ENCODE measurements around the gene ADAM33.

Gene ADAM33

GRCh38 chr20:3681931-3682781 is at the start of gene ADAM33:
TSS of gene ADAM33 (minus strand) at chr20:3682010. CDS start at chr20:3682004, 6 bp downstream.
- DNase-seq (ENCODE audit: low spot score): no peak

DNA sequence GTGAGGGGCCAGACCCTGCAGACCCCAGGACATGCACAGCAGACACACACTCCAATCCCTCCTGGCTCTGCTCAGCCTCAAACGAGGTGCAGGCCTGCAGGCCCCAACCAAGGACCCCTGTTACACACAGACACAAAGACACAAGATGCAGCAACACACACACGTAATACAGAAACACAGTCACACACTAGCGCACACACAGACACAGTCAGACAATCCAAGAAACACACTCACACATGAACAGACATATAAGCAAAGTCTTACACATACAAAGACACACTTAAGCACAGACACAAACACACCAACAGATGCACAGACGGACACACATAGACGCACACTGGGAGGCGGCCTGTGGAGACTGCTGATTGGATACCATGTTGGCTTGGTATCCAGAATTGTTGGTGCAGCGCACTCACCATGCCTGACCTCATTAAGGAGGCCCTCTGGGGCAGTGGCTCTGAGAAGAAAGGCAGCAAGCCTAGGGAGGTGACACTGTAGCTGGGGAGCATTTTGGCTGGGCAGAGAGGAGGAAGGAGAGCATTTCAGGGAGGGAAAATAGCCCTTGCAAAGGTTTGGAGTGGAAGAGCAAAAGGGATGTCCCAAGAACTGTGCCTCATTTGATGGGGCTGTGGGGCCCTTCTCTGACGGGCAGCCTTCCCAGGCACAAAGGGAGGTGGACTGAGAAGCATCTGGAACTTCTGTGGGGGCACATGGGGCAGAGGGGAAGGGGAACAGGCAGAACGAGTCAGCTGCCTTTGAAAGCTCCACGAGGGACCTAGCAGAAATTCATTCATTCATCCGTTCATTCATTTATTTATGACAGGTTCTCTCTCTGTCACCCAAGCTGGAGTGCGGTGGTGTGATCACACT is 49.2 kb upstream of the ADAM33 start:
- no peak for DNase-seq (ENCODE audit: low spot score)

DNA sequence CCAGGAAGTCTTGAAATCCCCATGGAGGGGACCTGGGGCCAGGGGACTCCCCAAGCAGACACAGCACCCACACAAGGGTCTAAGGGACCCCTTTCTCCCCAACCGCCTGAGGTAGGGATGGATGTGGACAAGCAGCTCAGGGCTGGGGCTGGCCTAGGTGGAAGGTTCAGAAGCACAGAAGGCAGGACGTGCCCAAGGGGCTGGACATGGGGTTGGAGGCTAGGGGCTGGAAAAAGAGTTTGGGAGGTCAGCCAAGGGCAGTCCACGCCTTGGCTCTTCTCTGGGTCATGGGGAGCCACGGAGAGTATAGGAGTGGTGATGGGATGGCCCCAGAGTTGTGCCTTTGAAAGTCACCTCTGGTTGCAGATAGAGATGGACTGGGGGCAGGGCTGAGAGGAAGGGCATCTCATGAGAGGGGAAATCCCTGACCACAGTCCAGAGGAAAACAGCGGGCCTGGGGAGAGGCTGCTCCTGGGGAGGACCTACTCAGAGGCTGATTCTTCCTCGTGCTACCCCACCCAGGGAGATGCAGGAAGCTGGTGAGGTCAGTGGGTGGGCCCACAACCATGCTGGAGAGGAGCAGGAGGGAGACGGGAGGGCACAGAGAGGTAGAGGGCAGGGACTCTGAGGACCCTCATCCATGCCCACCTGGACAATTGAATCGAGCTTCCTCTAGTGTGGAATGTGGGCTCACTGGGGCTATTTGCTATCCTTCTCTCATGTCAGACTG is 48.2 kb upstream of the ADAM33 start:
- DNase-seq (ENCODE audit: low spot score): no peak

GRCh38 chr20:3729378-3729777 is 47.6 kb upstream of the ADAM33 start:
- no peak for DNase-seq (ENCODE audit: low spot score)

DNA sequence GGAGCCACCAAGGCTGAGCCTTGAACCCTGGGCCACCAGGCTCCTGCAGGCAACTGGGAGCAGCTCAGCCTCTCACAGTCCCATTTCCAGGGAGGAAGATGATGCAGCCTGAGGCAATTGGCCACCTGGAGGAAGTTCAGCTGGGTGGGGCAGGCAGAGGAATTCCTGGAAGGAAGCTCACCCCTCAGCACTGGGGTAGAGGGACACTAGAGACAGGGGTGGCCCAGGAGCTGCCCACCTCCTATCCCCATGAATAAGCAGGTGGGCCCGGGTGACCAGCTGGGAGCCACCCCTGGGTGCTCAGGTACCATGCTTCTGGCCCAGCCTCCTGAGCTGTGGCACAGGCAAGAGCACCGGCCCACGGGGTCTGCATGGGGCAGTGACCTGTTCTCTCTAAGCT is 47.1 kb upstream of the ADAM33 start:
- DNase-seq (ENCODE audit: low spot score): no peak

DNA sequence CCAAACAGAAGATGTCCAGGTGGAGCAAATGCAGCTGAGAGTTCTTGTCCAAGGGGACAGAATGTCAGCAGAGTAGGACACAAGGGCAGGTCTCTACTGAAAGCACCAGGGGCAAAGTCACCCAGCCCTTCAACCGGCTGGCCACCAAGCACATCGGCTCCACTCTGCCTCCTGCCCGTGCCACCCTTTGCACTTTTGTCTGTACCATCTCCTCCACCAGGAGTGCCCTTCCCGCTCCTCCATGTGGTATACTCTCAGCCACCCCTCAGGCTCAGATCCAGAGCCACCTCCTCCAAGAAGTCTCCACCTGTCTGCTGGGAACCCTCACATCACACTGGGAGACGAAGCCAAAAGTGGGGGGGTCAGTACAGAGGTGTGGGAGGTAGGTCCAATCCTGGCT is 46.5 kb upstream of the ADAM33 start:
- DNase-seq (ENCODE audit: low spot score): no peak

GRCh38 chr20:3727401-3728021 is 45.7 kb upstream of the ADAM33 start:
- no peak for DNase-seq (ENCODE audit: low spot score)

DNA sequence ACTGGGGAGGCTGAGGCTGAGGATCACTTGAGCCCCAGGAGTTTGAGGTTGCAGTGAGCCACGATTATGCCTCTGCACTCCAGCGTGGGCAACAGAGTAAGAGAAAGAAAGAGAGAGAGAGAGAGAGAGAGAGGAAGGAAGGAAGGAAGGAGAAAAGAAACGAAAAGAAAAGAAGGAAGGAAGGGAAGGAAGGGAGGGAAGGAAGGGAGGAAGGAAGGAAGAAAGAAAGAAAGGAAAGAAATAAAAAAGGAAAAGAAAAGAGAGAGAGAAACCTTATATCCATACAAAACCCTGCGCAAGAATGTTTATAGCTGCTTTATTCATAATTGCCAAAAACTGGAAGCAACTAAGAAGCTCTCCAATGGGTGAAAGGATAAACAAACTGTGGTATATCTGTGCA is 42.5 kb upstream of the ADAM33 start:
- DNase-seq (ENCODE audit: low spot score): no peak

DNA sequence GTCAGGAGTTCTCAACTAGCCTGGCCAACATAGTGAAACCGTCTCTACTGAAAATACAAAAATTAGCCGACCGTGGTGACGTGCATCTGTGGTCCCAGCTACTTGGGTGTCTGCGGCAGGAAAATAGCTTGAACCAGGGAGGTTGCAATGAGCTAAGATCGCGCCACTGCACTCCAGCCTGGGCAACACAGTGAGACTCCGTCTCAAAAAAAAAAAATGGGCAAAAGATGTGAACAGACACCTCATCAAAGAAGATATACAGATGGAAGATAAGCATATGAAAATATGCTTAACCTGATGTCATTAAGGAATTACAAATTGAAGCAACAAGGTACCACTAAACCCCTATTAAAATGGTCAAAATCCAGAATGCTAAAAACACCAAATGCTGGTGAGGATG is 41.5 kb upstream of the ADAM33 start:
- DNase-seq (ENCODE audit: low spot score): no peak

GRCh38 chr20:3721912-3722311 is 40.1 kb upstream of the ADAM33 start:
- DNase-seq (ENCODE audit: low spot score): no peak

DNA sequence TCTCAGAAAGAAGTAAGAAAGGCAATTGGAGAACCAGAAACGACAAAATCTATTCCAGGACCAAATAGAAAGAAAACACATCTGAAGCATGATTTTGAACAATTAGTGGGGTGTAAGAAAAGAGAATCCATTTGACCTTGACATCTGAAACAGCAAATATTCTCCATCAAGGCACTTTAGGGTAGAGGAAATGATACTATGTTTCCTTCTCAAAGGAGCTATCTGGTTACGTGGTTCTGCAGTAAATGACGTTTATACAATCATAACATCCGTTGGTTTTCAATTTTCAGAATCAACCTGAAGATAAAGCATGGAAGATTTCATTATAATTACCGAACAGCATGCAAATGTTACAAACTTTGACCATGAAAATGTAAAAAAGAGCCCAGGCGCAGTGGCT is 38.8 kb upstream of the ADAM33 start:
- no peak for DNase-seq (ENCODE audit: low spot score)

DNA sequence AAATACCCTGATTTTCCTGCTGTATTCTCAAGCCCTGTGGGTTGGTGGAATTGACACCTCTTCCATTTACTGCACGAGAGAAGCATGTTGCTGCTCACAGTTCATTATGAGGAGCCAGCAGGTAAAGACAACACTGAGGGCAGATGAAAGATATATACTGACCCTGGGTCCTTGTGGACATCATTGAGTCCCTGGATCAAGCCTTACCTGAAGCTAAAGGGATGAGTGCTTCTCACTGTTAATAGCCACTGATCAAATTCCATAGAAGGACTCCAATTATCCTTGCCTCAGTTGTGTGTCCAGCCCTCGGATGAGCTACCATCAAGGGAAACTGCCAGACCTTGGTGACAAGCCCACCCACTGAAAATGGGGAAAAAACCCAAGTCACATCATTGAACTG is 38.3 kb upstream of the ADAM33 start:
- no peak for DNase-seq (ENCODE audit: low spot score)

DNA sequence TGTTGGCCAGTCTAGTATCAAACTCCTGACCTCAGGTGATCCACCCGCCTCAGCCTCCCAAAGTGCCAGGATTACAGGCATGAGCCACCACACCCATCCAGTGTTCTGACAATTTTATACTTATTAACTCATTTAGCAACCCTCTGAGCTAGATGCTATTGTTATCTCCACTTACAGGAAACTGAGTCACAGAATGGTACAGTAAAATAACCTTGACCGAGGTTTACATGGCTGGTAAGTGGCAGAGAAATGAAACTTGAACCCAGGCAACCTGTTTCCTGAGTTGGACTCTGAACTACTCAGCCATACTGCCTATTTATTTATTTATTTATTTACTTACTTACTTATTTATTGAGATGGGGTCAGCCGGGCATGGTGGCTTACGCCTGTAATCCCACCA is 37.2 kb upstream of the ADAM33 start:
- DNase-seq (ENCODE audit: low spot score): no peak

- no peak for DNase-seq (ENCODE audit: low spot score)
Measured at GRCh38 chr20:3716195-3716834, 34.5 kb upstream of the ADAM33 start.

DNA sequence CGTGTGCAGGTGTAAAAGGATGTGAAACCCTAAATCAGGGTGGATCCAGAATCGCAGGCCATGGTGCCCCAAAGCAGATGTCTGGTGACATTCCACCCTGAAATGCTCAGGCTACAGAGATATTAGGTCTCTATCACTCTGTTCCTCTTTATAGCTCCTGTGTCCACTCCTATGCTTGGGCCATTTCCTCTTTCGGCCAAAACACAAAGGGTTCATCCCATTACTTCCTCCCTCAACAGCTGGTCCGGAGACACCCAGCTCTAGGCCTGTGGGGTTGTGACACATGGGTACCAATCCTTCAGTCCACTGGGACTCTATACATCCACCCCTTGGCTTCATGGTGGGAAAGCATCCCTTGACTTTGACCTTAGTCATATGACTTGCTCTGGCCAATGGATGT is 32.3 kb upstream of the ADAM33 start:
- no peak for DNase-seq (ENCODE audit: low spot score)

DNA sequence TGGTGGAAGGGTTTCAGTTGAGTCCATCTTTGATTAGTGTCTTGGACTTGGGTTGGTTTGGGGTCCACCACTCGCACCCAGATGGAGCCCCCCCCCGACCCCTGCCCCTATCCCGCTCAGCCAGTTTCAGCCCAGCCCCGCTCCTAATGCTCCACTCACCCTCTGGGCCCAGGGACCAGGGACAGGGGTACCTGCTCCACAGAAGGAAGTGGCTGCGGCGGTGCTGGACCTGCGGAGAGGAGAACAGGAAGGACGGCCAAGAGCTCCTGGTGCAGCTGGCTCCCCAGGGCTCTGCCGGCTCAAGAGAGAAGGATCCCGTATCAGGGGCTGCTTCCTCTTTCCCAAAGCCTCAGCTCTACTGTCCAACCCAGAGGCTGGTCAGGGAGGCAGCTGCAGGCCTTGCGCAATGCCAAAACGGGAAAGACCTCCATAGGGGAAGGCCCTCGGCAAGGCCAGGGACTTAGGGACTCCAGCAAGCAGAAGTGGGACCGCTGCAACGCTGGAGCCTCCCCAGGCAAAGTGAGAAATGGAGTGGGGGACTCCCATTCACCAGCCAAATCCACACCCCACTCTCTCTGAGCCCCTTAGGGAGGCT is 30.6 kb upstream of the ADAM33 start, which contains the start of gene SIGLEC1:
Gene SIGLEC1, minus strand, starts transcription at position 322 of the 595 bp plus-strand sequence. CDS start 5,472 bp downstream, outside the sequence.
- no peak for DNase-seq (ENCODE audit: low spot score)

- no peak for DNase-seq (ENCODE audit: low spot score)
Measured at GRCh38 chr20:3711484-3711941, 29.7 kb upstream of the ADAM33 start.

- DNase-seq (ENCODE audit: low spot score): peak; percentile 52
Measured at GRCh38 chr20:3710703-3711483, 29.1 kb upstream of the ADAM33 start.

DNA sequence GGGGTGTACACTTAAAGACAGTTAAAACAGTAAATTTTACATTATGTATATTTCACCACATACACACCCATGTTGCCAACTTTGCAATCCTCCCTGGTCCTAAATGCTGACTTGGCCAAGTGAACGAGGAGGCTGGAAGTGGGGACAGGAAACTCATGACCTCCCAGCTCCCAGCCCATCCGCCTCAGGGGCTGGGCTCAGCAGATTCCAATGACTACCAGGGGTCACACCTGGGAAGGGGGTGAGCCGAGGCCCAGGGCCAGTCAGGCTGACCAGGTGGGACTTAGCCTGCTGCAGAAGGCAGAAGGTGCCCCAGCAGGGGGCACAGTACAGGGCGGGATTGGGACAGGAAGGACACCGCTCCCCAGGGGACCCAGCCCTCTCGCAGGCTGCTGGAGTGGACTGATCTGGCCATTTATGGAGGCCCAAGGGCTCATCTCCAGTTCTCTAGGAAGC is 28.2 kb upstream of the ADAM33 start:
- DNase-seq (ENCODE audit: low spot score): no peak

- no peak for DNase-seq (ENCODE audit: low spot score)
Measured at GRCh38 chr20:3707508-3707899, 25.7 kb upstream of the ADAM33 start.

Measured in CD4-positive, alpha-beta T cell treated with Interleukin-6 at 100 ng/mL for 8 hours (primary cell).